Activated effector memory CD4-positive, alpha-beta T cell treated with anti-CD3 and anti-CD28 coated beads, Interleukin-2, amount 50 U/mL, for 16 hours (primary cell): Measurements from ENCODE around the gene WWOX.

Experiments used
- DNase-seq: peaks from one replicate; pipeline ENCODE4 v3.0.0-alpha.2; 2020

The WWOX gene

GRCh38 chr16:78368121-78369102 is 269.0 kb downstream of the WWOX start:
- DNase-seq: no peak

DNA sequence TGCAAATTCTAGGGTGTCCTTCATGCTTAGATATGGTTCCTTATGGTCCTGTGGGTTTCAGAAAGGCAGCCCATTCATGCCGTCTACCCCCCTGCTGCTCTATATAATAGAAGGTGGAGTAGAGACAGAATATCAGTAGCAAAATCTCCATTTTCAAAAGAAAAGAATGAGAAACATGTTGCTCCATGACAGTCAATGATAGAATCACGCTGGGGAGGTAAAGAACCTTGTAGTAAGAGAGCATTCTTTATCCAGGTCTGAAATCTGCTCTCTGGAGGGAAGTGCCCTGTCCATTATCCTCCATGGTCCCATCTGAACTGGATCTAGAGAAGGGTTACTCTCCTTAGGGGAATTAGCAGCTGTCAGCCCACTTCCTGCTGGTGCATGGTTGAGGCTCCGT is 272.8 kb downstream of the WWOX start:
- no peak for DNase-seq

- DNase-seq: no peak
Observed at GRCh38 chr16:78375055-78375679, 275.7 kb downstream of the WWOX start.

- DNase-seq: no peak
Observed at GRCh38 chr16:78376452-78376851, 277.0 kb downstream of the WWOX start.

DNA sequence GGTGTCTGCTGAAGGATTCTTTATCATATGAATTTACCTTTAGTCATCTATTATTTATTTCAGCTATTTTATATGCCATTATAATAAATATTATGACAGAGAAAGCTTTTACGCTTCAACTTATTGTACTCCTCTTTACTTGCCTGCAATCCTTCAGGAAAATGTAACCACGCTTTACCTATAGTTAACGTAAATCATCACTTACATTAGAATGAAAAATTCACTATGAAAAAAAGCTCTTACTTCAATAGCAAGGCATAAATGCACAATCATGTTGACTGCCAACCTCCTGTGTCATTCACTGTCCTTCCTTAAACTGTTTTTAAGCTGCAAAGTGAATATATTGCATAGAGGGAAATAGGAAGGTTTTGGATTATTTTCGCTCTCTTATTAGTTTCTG is 277.9 kb downstream of the WWOX start:
- DNase-seq: no peak

DNA sequence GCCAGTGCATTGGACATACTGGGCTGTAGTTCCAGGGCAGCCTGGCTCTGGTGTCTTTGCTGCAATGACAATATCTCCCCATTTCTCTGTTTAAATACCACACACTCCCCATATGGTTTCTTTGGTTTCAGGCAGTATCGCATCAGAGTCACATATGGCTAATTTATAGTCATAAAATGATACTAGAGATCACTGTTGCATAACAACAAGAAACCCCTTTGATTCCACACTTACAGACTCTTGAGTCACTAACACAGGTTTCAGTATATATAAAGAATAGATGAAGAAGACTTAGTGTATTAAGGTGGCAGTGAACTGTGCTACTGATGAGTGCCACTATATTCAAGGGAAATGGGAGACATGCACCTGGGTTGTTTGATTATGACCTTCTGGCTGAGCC is 281.6 kb downstream of the WWOX start:
- DNase-seq: no peak

GRCh38 chr16:78383118-78383517 is 283.7 kb downstream of the WWOX start:
- no peak for DNase-seq

DNA sequence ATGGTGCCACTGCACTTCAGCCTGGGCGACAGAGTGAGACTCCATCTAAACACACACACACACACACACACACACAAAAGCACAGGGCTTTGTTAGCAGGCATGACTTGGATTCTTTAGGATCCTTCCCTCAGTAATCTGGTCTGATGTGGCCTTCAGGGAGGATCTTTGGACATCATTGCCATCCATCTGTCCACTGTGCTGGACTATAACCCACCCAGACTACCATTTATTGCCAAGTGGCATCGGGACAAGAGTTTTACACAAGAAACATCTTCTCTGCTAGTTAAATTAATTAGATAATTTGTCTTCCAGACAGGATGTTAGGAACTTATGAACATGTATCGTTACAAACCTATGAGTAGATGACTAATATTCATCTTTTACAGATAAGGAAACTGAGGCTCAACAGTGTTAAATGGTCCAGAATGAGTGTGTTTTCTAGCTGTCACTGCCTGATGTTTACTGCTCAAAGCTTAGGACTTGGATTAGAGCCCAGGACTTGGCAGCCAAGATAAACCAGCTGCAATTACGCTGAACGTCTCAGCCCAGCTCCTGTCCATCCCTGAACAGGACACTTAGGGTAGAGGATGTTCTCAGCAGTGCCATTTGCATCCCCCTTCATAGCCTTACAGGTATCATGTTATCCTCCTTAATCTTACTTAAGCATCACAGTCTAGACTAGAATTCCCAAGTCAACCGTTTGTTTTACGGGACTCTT is 285.8 kb downstream of the WWOX start:
- no peak for DNase-seq

- DNase-seq: no peak
Observed at GRCh38 chr16:78386557-78387324, 287.3 kb downstream of the WWOX start.

DNA sequence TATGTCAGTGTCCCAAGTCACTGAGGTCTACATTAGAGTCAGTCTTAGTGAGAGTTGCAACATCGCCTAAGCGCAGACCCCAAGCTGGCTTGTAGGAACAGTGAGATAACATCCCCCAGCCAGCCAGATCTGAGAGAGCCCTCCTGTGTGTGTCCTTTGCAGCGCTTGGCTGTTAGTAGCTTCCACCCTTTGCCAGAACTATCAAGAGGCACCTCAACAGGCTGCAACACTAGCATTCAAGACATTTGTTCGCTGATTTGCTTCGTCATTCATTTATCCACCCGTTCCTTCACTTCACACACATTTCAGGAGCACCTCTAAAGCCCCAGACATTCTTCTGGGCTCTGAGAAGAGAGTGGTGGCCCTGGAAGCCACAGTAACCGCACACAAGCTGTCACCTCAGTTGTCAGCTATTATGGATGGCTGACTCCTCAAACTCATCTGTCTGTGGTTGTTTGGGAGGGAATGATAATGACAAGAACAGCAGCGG is 289.6 kb downstream of the WWOX start:
- no peak for DNase-seq

DNA sequence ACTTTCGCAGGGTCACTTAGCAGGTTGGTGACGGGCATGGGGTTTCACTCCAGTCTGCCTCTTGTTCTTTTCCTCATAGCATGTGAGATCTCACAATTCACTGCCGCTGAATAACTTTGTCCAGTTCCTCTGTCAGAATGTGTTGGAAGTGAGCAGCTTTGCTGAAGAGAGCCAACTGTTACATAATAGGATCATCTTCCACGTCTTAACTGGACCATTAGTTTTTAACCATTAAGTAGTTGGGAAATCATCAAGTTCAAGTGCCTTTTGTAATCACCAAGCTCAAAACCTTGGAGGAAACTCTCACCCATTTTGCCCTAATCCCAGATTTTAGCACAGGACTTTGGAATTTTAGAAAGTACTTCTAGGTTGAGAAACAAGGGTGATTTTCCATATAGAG is 290.6 kb downstream of the WWOX start:
- DNase-seq: no peak

- DNase-seq: no peak
Observed at GRCh38 chr16:78390508-78391324, 291.3 kb downstream of the WWOX start.

- DNase-seq: no peak
Observed at GRCh38 chr16:78392585-78393195, 293.2 kb downstream of the WWOX start.

DNA sequence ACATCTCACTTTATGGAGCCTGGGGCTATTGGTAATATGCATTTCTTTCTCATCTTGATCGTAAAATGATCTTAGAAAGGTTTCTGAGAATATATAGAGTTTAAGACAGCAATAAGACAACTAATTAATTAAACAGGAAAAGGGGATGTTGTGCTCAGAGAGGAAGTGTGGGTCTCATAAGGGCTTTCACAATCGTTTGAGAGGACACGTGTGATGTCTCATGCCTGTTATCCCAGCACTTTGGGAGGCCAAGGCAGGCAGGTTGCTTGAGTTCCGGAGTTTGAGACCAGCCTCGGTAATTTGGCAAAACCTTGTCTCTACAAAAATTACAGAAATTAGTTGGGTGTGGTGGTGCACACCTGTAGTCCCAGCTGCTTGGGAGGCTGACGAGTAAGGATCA is 295.6 kb downstream of the WWOX start:
- DNase-seq: no peak

DNA sequence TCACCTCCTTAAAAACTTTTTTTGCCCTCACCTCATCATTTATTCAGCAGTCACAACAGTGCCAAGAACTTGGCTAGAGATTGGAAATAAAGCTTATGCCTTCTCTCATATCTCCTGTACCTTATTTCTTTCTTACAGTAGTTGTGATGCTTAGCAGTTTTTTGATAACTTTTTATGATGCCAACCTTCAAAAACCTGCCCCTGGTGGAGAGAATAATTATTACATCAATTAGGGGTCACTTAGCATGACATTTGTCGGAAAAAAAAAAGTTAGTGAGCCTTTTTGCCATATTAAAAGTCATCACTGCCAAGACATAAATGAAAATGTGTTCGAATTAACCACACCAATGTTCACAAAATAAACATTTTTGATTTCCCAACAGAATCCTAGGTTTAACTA is 296.6 kb downstream of the WWOX start:
- DNase-seq: no peak

GRCh38 chr16:78396673-78397072 is 297.2 kb downstream of the WWOX start:
- no peak for DNase-seq

DNA sequence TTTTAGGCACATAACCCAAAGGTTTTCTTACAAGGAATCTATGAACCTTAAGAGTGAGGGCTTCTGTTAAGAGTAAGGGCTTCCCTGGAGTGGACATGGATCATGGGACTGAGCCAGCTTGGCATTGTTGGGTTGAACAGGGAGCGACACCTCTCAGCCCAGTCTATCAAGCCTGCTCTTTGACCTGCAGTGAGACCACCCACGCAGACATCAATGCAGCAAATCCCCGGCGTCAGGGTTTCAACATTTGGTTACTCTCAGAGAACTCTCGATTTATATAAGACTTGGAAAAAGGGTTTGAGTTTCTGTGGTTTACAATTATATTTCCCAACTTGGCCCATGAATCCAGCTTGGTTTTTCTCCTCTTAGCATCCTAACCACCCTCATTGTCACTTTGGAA is 299.9 kb downstream of the WWOX start:
- DNase-seq: no peak

DNA sequence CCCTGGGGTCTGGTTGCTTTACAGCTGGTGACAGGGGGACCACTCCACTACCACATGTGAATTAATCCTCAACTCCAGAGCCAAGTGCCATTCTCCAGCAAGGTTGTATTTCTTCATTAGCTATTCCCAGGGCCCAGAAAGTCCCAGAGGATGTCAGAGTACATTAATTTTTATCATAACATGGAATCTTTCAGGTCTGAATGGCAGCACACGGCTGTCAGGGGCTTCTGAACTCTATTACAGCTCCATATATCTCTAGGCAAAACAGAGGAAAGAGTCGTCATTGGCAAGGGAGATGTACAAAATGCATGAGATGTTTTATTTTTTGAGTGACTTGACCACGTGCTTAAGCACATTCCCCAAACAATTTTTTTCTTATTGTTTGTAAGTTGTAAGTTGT is 303.4 kb downstream of the WWOX start:
- DNase-seq: no peak

- DNase-seq: no peak
Observed at GRCh38 chr16:78405040-78405439, 305.6 kb downstream of the WWOX start.

- no peak for DNase-seq
Observed at GRCh38 chr16:78405833-78406232, 306.4 kb downstream of the WWOX start.

DNA sequence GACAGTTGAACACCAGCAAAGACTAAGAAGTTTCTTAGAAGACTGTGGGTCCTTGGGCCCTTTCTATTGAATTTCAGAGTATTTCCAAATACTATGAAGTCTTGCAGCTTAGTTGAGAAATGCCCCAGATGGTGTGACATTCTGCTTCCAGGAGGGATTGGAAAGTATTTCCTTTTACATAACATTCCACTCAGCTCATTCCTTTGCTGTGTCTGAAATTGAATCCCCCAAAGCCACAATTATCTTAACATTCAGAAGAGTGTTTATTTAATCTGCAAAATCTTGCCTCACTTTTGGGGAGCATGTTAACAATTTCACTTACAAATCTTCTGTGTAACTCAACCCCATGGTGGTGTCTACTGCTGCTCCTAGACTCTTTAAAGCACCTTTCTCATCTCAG is 307.7 kb downstream of the WWOX start:
- no peak for DNase-seq
